OCI-LY7 (cell line): ENCODE measurements around the gene TMEM183A. TPM values are rescaled to one million over a fixed set of nuclear protein-coding genes. Genes with fewer than 3 reads are reported as not detected.

Source experiments
- BruUV-seq: library from RNA; stranded (reverse); fragments of 400-500 nt; replicated peaks from 2 replicates; lab custom pipeline; 2021; lab: Mats Ljungman, UMichigan
- CTCF ChIA-PET: fragments of 300-600 bp; sonication (Branson Sonifier 250); formaldehyde crosslinking; loops from one replicate; lab custom pipeline; 2022; ENCODE audit warnings: antibody characterized with exemption; ENCODE audit not compliant: unreplicated experiment; lab: Charles Lee
- POLR2A ChIA-PET: fragments of 300-600 bp; sonication (Branson Sonifier 250); formaldehyde crosslinking; loops from one replicate; lab custom pipeline; 2022; ENCODE audit warnings: antibody characterized with exemption; lab: Charles Lee
- DNase-seq: peaks from one replicate; pipeline ENCODE4 v3.0.0-alpha.2; 2015; ENCODE audit warnings: low spot score
- H2AFZ ChIP-seq: fragments of 200-600 bp; sonication (generic), shearing (Covaris generic); 2 replicates; pipeline ENCODE4 v1.6.1; 2014; ENCODE audit warnings: mild to moderate bottlenecking, antibody characterized with exemption, low read length, moderate library complexity
- H3K27ac ChIP-seq: fragments of 200-600 bp; sonication (generic); 2 replicates; pipeline ENCODE4 v1.5.1; 2014; ENCODE audit warnings: mixed run types, low read depth, mild to moderate bottlenecking, moderate library complexity, low read length, inconsistent platforms; ENCODE audit not compliant: poor library complexity, severe bottlenecking
- H3K36me3 ChIP-seq: fragments of 200-600 bp; sonication (generic); 2 replicates; pipeline ENCODE4 v1.6.1; 2014; ENCODE audit warnings: mild to moderate bottlenecking, antibody characterized with exemption, low read length, moderate library complexity, mixed read lengths; ENCODE audit not compliant: insufficient read depth
- H3K4me1 ChIP-seq: fragments of 200-600 bp; sonication (generic); 2 replicates; pipeline ENCODE4 v1.5.1; 2014; ENCODE audit warnings: mild to moderate bottlenecking, low read length; ENCODE audit not compliant: insufficient read depth, poor library complexity, severe bottlenecking
- H3K4me2 ChIP-seq: fragments of 200-600 bp; sonication (generic); 2 replicates; pipeline ENCODE4 v1.6.1; 2014; ENCODE audit warnings: mild to moderate bottlenecking, low read length
- H3K4me3 ChIP-seq: fragments of 200-600 bp; sonication (generic); 2 replicates; pipeline ENCODE4 v1.5.1; 2014; ENCODE audit warnings: mild to moderate bottlenecking, low read depth, low read length; ENCODE audit not compliant: poor library complexity, severe bottlenecking
- H3K79me2 ChIP-seq: fragments of 200-600 bp; sonication (generic); 2 replicates; pipeline ENCODE4 v1.6.1; 2016; ENCODE audit warnings: low read depth, mild to moderate bottlenecking, low read length, moderate library complexity, mixed read lengths; ENCODE audit not compliant: insufficient read depth
- H3K9me2 ChIP-seq: fragments of 200-600 bp; sonication (generic); 2 replicates; pipeline ENCODE4 v1.6.1; 2016; ENCODE audit warnings: mild to moderate bottlenecking, low read length, mixed read lengths; ENCODE audit not compliant: insufficient read depth
- H3K9me3 ChIP-seq: fragments of 200-600 bp; sonication (generic); 2 replicates; pipeline ENCODE4 v1.6.1; 2014; ENCODE audit warnings: mild to moderate bottlenecking, mixed run types, low read length, mixed read lengths
- H4K20me1 ChIP-seq: fragments of 200-600 bp; sonication (generic); 2 replicates; pipeline ENCODE4 v1.6.1; 2014; ENCODE audit warnings: mild to moderate bottlenecking, antibody characterized with exemption, low read length, moderate library complexity, mixed read lengths; ENCODE audit not compliant: insufficient read depth
- CTCF ChIP-seq: fragments of 200-600 bp; sonication (generic); conservative IDR thresholded peaks from 2 replicates; pipeline ENCODE4 v1.5.1; 2014; ENCODE audit warnings: mild to moderate bottlenecking, antibody characterized with exemption, low read length, moderate library complexity, mixed read lengths
- EZH2phosphoT487 ChIP-seq: fragments of 200-600 bp; sonication (generic); IDR thresholded peaks from 2 replicates; pipeline ENCODE4 v1.6.1; 2018; ENCODE audit warnings: low read depth, borderline replicate concordance, mild to moderate bottlenecking, mixed run types, antibody characterized with exemption, low read length, moderate library complexity, mixed read lengths
- intact Hi-C: fragments of 100-400 bp; cut with micrococcal nuclease; formaldehyde crosslinking; loops from one replicate; pipeline ENCODE4 v1.10.0; 2022; ENCODE audit not compliant: unreplicated experiment
- total RNA-seq, 2 experiments: library from RNA; depleted of rRNA in 1 of 2; stranded (reverse); fragments of >200 nt in 1 of 2; shearing (Covaris generic) in 1 of 2; gene quantifications; 2 replicates each; pipeline ENCODE4 v1.2.3, GENCODE V29; 2014 to 2022

TMEM183A gene
- total RNA-seq, 2 experiments from 2014 or later, result 83.9 to 92.4 TPM

- Histone ChIP-seq H3K9me2 (no peaks in the 10 kb centered on the region), H3K9me3 (no peaks in the 10 kb centered on the region), H3K4me3 (no peak overlapping the region), H3K36me3 (no peaks in the 10 kb centered on the region), H2AFZ (no peak overlapping the region), H4K20me1 (no peaks in the 10 kb centered on the region), H3K4me2 (no peak overlapping the region), H3K4me1 (no peaks in the 10 kb centered on the region), H3K79me2 (no peaks in the 10 kb centered on the region), H3K27ac (no peak overlapping the region)
- ChIA-PET CTCF (interaction anchor here (0.7 kb wide), 1 partner anchor 13 kb away, joined by 12 read pairs; no protein-coding TSS in a partner anchor), POLR2A (no interaction called here)
- DNase-seq, result no peak
- intact Hi-C loops, result no loop called here
- TF ChIP-seq EZH2phosphoT487, result no peak
- no peak for TF ChIP-seq CTCF
- BruUV-seq, result no TSS peak
Measured at GRCh38 chr1:203065191-203065590, 58.0 kb downstream of the TMEM183A start.

GRCh38 chr1:203065986-203066385, 58.8 kb downstream of the TMEM183A start:
- no TSS peak for BruUV-seq
- intact Hi-C loops, result no loop called here

More at GRCh38 chr1:203065986-203066385, 58.8 kb downstream of the TMEM183A start:
- ChIA-PET POLR2A (no interaction called here), CTCF (no interaction called here)
- no peaks in the 10 kb centered on the region for H3K4me1 ChIP-seq
- no peaks in the 10 kb centered on the region for H3K9me3 ChIP-seq
- no peak overlapping the region for H3K4me2 ChIP-seq
- no peak overlapping the region for H3K4me3 ChIP-seq
- no peaks in the 10 kb centered on the region for H3K36me3 ChIP-seq
- H3K27ac ChIP-seq, result no peak overlapping the region
- H3K79me2 ChIP-seq, result no peaks in the 10 kb centered on the region
- no peak overlapping the region for H2AFZ ChIP-seq
- TF ChIP-seq EZH2phosphoT487 (no peak), CTCF (no peak)
- no peaks in the 10 kb centered on the region for H3K9me2 ChIP-seq
- no peak for DNase-seq
- no peaks in the 10 kb centered on the region for H4K20me1 ChIP-seq
